HG03135 (cell line): ENCODE measurements around the gene SLC26A11.
"Not testable (repeated sequence)": the region's sequence is repeated elsewhere in the genome, so short reads cannot be mapped to it uniquely, and the experiment has no call there.

Source experiments
- ATAC-seq: cut with Tn5 transposase; IDR thresholded peaks from one replicate; pipeline ENCODE4 v1.9.1; 2021; ENCODE audit warnings: mild to moderate bottlenecking, moderate library complexity; ENCODE audit not compliant: unreplicated experiment

The SLC26A11 gene

GRCh38 chr17:80299350-80300100 lies 79.3 kb downstream of the SLC26A11 start:
- not testable (repeated sequence) for ATAC-seq

DNA sequence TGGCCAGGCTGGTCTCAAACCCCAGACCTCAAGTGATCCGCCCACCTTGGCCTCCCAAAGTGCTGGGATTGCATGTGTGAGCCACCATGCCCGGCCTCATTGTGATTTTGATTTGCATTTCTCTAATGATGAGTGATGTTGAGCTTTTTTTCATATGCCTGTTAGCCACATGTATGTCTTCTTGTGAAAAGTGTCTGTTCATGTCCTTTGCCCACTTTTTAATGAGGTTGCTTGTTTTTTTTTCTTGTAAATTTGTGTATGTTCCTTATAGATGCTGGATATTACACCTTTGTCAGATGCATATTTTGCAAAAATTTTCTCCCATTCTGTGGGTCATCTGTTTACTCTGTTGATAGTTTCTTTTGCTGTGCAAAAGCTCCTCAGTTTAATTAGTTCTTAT lies 80.5 kb downstream of the SLC26A11 start:
- ATAC-seq: not testable (repeated sequence)
